K562 (cell line): ENCODE measurements around the gene TM7SF2. TPM values are rescaled to one million over a fixed set of nuclear protein-coding genes. Genes with fewer than 3 reads are reported as not detected.
A peak's percentile ranks its signal among the peaks of the same experiment; 100 is the strongest.

Experiments used
- CBFB ChIP-seq: sonication (generic); formaldehyde crosslinking; IDR thresholded peaks from 2 replicates; pipeline ENCODE4 v1.4.0; 2020; ENCODE audit warnings: mild to moderate bottlenecking, missing genetic modification reagents
- CCAR2 ChIP-seq: fragments of 200-400 bp; formaldehyde crosslinking; IDR thresholded peaks from 2 replicates; pipeline ENCODE4 v1.6.1; 2017; ENCODE audit warnings: mild to moderate bottlenecking, low read depth, low read length
- DACH1 ChIP-seq: fragments of 450-650 bp; IDR thresholded peaks from 2 replicates; pipeline ENCODE4 v1.6.1; 2018; ENCODE audit not compliant: partially characterized antibody
- ETS2 ChIP-seq: IDR thresholded peaks from 2 replicates; pipeline ENCODE4 v1.6.1; 2016; ENCODE audit warnings: borderline replicate concordance, missing genetic modification characterization, mild to moderate bottlenecking, moderate library complexity, missing compliant biosample characterization; ENCODE audit not compliant: poor library complexity, severe bottlenecking
- ILF3 ChIP-seq: fragments of 450-650 bp; IDR thresholded peaks from 2 replicates; pipeline ENCODE4 v1.6.1; 2018; ENCODE audit warnings: antibody characterized with exemption, mild to moderate bottlenecking, moderate library complexity, borderline replicate concordance
- KAT7 ChIP-seq: sonication (generic); formaldehyde crosslinking; IDR thresholded peaks from 2 replicates; pipeline ENCODE4 v1.8.0; 2022; ENCODE audit warnings: missing genetic modification reagents, mild to moderate bottlenecking, borderline replicate concordance
- MAFF ChIP-seq: IDR thresholded peaks from 2 replicates; pipeline ENCODE4 v1.6.1; 2012; ENCODE audit warnings: low read length, improper control_type of control experiment
- NR2F6 ChIP-seq: fragments of 450-650 bp; formaldehyde crosslinking; IDR thresholded peaks from 2 replicates; pipeline ENCODE4 v1.4.0; 2020; ENCODE audit warnings: mild to moderate bottlenecking
- PML ChIP-seq: IDR thresholded peaks from 2 replicates; pipeline ENCODE4 v1.6.1; 2012; ENCODE audit warnings: low read length, inconsistent platforms
- POLR2AphosphoS2 ChIP-seq: IDR thresholded peaks from 2 replicates; pipeline ENCODE4 v1.6.1; 2012; ENCODE audit warnings: low read length, improper control_type of control experiment
- PTBP1 ChIP-seq: fragments of 200-400 bp; formaldehyde crosslinking; IDR thresholded peaks from 2 replicates; pipeline ENCODE4 v1.6.1; 2017; ENCODE audit warnings: low read depth, low read length
- PTRF ChIP-seq: fragments of 450-650 bp; IDR thresholded peaks from 2 replicates; pipeline ENCODE4 v1.6.1; 2016; ENCODE audit warnings: mild to moderate bottlenecking, missing genetic modification characterization, missing compliant biosample characterization
- SIN3B ChIP-seq: fragments of 450-650 bp; IDR thresholded peaks from 2 replicates; pipeline ENCODE4 v1.6.1; 2017; ENCODE audit warnings: low read depth, mild to moderate bottlenecking, moderate library complexity
- YY1 ChIP-seq, 3 experiments: IDR thresholded peaks; 2 replicates each; pipeline ENCODE4 v1.6.1; 2011; ENCODE audit warnings: low read length in 2 of 3, mild to moderate bottlenecking in 2 of 3, moderate library complexity in 2 of 3, borderline replicate concordance in 1 of 3, control low read depth in 1 of 3, low read depth in 1 of 3; ENCODE audit not compliant: insufficient read depth in 3 of 3, insufficient replicate concordance in 2 of 3, control insufficient read depth in 1 of 3, insufficient read length in 1 of 3; ENCODE audit errors: extremely low read depth in 1 of 3
- ZBTB11 ChIP-seq, 3 experiments: fragments of 200-800 bp in 1 of 3; fragments of 250-450 bp in 1 of 3; fragments of 450-650 bp in 1 of 3; sonication (Bioruptor Pico) in 1 of 3; sonication (Bioruptor generic) in 1 of 3; formaldehyde crosslinking in 1 of 3; IDR thresholded peaks; 2 replicates each; pipeline versions ENCODE4 v1.6.1 to v1.8.0; 2016 to 2022; ENCODE audit warnings: mild to moderate bottlenecking in 2 of 3, missing genetic modification characterization in 2 of 3, missing compliant biosample characterization in 1 of 3, moderate library complexity in 1 of 3
- ZNF12 ChIP-seq: sonication (generic); formaldehyde crosslinking; IDR thresholded peaks from 2 replicates; pipeline ENCODE4 v1.4.0; 2020; ENCODE audit warnings: mild to moderate bottlenecking, missing genetic modification reagents
- ZNF696 ChIP-seq: fragments of 250-450 bp; sonication (Bioruptor Pico); conservative IDR thresholded peaks from 2 replicates; pipeline ENCODE4 v1.4.0; 2020; ENCODE audit warnings: mild to moderate bottlenecking, moderate library complexity
- ZNF766 ChIP-seq: fragments of 200-800 bp; sonication (Bioruptor generic); conservative IDR thresholded peaks from 2 replicates; pipeline ENCODE4 v1.6.1; 2016; ENCODE audit warnings: missing genetic modification characterization, missing compliant biosample characterization
- polyA plus RNA-seq, 8 experiments: library from polyadenylated mRNA; depleted of rRNA in 4 of 8; stranded (reverse) in 5 of 8; unstranded in 3 of 8; fragments of >200 nt; fragmentation: Nextera tagmentation in 2 of 8; fragmentation: Illumina TruSeq in 1 of 8; extraction: Ambion mirVana in 2 of 8; extraction: Trizol in 1 of 8; gene quantifications; 2 replicates each; pipeline versions ENCODE4 v1.2.1 to v1.2.3, GENCODE V29; 2011 to 2014; ENCODE audit warnings: inconsistent platforms in 1 of 8, missing spikeins in 1 of 8
- total RNA-seq, 7 experiments: library from RNA; depleted of rRNA in 6 of 7; stranded (reverse); fragments of >200 nt in 6 of 7; fragmentation: Illumina TruSeq in 2 of 7; extraction: Trizol in 2 of 7; gene quantifications; 2 replicates each; pipeline versions ENCODE4 v1.2.1 to v1.2.3, GENCODE V29; 2011 to 2021; ENCODE audit warnings: low replicate concordance in 1 of 7
- TF ChIP-seq, protein P1 (sequence below): fragments of 150-350 bp; conservative IDR thresholded peaks from 2 replicates; pipeline ENCODE4 v1.6.1; 2014; ENCODE audit warnings: low read length
- TF ChIP-seq, protein P2 (sequence below): sonication (generic); IDR thresholded peaks from 2 replicates; pipeline ENCODE4 v1.6.1; 2016

The TM7SF2 gene
- total and polyA plus RNA-seq, 9 of the 15 experiments (the other 6 are each of a cell fraction or from before 2014, with no cell fraction given), result 1.2 to 22.0 (median 14.3) TPM

DNA sequence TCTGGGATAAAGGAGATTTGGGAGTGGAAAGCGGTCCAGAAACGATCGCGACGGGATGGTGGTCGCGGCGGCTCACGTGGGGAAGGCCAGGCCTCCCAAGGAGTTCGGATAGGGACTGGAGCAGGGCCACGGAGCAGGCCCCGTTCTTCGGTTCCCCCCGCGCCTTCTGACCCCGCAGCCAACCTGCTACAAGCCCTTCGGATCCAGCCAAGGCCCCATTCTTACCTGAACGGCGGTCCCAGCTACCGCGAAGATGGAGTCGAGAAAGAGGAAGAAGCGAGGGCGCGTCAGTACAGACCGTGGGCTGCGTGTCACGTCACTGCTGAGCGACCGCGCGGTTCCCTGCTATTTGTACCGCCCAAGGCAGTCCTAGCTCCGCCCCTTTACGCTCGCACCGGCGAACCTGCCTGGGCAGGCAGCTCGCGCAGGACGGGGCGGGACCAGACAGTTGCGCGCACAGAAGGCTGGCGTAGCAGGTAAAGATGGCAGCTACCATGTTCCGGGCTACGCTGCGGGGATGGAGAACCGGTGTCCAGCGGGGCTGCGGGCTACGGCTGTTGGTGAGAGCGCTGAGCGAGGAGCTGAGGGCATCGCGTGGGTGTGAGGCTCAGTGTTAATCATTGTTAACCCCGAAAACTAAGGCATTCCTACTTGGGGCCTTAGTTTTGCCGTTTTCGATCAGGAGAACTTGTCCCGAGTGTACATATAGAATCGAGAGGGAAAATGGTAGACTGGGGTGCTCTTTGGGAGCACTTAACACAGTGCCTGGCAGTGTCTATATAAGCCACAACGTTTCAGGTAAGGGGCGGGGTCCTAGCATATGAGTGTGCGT lies 10.4 kb downstream of the TM7SF2 start, which contains the start of the genes FAU and MRPL49 (continued):
- TF ChIP-seq YY1 (IDR thresholded peaks at IDR 0.05; ENCODE audit: borderline replicate concordance in 1 of 3, control insufficient read depth in 1 of 3, extremely low read depth in 1 of 3, insufficient read depth in 3 of 3, insufficient read length in 1 of 3, insufficient replicate concordance in 2 of 3, low read depth in 1 of 3, low read length in 2 of 3) (peak; percentile 89 to 94 (median 94)), PTRF (tag) (no peak), CCAR2 (no peak), ETS2 (tag) (no peak), PTBP1 (no peak), SIN3B (peak; percentile 85), CBFB (CRISPR knock-in tag) (no peak), NR2F6 (CRISPR knock-in tag) (no peak), MAFF (no peak), ILF3 (no peak), PML (peak; percentile 79), DACH1 (no peak), POLR2AphosphoS2 (no peak; the same call in 1 of the 2 replicates), KAT7 (CRISPR knock-in tag) (no peak), ZNF12 (CRISPR knock-in tag) (peak; percentile 74; the same call in 1 of the 2 replicates), ZBTB11 (CRISPR knock-in tag; IDR thresholded peaks at IDR 0.05) (no peak), ZNF696 (CRISPR knock-in tag) (no peak), ZNF766 (no peak)
- TF ChIP-seq, protein P1, sequence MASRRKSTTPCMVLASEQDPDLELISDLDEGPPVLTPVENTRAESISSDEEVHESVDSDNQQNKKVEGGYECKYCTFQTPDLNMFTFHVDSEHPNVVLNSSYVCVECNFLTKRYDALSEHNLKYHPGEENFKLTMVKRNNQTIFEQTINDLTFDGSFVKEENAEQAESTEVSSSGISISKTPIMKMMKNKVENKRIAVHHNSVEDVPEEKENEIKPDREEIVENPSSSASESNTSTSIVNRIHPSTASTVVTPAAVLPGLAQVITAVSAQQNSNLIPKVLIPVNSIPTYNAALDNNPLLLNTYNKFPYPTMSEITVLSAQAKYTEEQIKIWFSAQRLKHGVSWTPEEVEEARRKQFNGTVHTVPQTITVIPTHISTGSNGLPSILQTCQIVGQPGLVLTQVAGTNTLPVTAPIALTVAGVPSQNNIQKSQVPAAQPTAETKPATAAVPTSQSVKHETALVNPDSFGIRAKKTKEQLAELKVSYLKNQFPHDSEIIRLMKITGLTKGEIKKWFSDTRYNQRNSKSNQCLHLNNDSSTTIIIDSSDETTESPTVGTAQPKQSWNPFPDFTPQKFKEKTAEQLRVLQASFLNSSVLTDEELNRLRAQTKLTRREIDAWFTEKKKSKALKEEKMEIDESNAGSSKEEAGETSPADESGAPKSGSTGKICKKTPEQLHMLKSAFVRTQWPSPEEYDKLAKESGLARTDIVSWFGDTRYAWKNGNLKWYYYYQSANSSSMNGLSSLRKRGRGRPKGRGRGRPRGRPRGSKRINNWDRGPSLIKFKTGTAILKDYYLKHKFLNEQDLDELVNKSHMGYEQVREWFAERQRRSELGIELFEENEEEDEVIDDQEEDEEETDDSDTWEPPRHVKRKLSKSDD, result no peak
- TF ChIP-seq, protein P2, sequence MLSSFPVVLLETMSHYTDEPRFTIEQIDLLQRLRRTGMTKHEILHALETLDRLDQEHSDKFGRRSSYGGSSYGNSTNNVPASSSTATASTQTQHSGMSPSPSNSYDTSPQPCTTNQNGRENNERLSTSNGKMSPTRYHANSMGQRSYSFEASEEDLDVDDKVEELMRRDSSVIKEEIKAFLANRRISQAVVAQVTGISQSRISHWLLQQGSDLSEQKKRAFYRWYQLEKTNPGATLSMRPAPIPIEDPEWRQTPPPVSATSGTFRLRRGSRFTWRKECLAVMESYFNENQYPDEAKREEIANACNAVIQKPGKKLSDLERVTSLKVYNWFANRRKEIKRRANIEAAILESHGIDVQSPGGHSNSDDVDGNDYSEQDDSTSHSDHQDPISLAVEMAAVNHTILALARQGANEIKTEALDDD, result no peak
